Activated naive CD4-positive, alpha-beta T cell treated with anti-CD3 and anti-CD28 coated beads, Interleukin-2, amount 50 U/mL, for 16 hours (primary cell): Measurements from ENCODE around the gene SH3RF3.

ENCODE experiments used
- DNase-seq: peaks from one replicate; pipeline ENCODE4 v3.0.0-alpha.2; 2020

Gene SH3RF3

GRCh38 chr2:109244750-109245382 lies 115.9 kb downstream of the SH3RF3 start:
- DNase-seq, result no peak

DNA sequence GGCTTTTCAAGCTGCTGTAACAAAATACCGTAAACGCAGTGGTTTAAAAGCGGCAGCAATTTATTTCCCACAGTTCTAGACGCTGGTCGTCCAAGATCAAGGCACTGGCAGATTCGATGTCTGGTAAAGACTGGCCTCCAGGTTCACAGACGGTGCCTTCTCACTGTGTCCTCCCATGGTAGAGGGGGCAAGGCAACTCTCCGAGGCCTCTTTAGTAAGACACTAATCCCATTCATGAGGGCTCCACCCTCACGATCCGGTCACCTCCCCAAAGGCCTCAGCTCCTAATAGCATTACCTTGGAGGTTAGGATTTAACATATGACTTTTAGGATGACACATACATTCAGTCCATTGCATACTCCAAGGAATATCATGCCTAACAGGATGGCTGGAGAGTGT lies 117.2 kb downstream of the SH3RF3 start:
- DNase-seq, result no peak

DNA sequence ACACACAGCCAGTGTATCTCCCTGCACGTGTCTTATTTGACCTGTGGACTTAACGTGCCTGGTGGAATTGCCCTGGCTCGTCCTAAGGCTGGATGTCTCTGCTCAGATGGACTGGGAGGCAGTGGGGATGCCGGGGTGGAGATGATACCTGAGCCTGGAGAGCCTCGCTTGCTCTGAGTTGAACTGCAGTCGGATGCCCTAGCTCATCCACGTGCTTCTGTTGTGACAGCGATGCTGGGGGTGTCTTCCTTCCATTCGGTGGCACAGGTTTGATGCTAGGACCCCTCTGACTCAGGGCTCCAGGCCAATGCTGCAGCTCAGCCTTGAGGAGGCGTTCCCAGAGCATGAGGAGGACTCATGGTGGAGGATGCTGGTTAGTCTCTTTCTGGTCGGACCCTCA lies 117.6 kb downstream of the SH3RF3 start:
- no peak for DNase-seq

DNA sequence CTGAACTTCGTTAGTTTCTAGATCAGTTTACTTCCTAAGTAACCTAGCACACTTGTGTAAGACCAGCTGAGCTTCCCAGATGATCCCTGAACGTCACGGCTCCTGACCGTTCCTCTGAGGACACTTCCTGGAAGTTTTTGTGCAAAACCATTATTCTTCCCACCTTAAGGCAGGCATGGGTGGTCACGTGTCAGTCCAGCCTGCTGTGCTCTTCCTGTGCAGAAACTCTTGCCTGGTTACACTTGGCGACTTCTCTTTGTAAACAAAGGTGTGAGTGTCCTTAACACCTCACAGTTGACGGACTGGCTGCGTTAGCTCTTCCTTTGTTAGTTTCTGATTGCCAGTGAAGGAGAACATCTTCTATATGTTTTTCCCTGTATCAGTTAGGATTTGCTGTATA lies 118.3 kb downstream of the SH3RF3 start:
- no peak for DNase-seq

DNA sequence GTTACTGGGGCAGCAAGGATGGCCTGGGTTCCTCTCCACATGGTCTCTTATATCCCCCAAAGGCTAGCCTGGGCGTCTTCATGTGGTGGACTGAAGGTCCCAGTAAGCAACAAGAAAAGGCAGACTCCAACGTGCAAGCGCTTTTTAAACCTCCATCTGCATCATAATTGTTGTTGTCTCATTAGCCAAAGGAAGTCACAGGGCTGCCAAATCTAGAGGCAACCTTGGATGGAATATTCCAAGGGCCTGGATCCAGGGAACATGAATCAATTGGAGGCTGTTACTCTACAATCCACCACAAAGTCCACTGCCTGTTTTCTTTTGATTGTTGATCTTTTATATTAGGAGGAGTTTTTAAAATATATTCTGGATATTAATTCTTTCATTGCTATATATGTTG lies 118.8 kb downstream of the SH3RF3 start:
- no peak for DNase-seq

- DNase-seq, result no peak
Measured at GRCh38 chr2:109248590-109248989, 119.6 kb downstream of the SH3RF3 start.

DNA sequence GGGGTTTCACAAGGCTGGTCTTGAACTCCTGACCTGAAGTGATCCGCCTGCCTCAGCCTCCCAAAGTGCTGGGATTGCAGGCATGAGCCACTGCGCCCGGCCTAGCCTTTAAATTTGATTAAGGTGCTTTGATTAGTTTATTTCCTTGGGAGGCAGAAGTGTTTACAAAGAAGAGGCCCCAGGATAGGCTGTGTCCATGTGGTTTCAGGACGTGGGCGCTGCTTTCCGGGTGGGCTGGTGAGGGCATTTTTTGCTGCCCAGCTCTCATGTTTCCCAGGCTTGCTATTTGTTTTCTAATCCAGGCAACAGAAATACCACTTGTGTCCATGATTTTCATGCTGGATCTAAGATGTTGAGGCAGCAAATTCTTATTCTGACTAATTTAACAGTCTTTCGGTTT lies 124.2 kb downstream of the SH3RF3 start:
- no peak for DNase-seq

DNA sequence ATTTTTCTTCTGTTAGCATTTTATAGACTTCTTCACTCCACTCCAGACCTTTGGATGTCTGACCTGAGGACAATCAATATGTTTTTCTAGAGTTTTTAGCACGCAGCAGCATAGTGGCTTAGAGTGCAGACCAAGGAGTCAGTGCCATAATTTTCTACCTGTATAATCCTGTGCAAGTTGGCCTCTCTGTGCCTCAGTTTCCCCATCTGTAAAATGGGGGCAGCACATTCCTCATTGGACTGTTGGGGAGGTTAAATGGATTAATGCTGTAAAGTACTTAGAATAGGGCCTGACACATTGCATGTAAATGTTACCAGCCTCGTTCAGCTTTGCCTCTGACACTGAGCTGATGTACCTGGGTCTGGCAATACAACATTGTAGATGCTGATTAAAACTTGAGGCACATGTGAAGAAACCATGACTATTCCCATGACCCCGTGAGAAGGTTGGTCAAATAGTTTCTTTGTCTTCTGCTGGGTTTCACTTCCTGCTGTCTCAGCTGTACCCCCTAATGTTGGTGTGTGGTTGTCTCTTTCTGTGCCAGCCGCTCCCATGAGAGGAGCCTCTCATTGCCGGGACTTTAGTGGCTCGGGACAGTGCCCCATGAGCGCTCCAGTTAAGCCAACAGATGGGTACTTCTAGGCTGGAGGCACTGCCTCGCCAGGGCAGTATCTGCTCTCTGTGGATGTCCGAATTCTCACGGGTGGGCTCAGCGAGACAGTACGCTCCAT lies 125.3 kb downstream of the SH3RF3 start:
- no peak for DNase-seq

DNA sequence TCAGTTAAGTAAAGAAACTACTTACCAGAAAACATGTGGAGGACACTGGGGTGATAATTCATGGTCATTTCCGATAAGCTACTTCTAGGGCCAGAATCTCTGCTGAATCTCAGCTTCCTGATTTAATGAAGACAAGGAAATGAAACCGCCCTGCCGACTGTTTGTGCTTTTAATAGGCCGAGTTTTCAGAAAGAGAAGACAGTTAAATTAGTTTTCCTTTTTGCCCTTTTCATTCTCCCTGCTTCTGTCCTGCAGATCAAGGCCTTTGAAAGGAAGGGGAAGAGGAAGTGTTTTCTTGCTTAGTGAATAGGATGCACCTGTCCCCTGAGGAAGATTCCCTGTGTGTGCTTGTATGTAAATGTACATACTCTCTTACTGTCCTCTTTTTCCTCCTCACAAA lies 126.6 kb downstream of the SH3RF3 start:
- DNase-seq, result no peak

DNA sequence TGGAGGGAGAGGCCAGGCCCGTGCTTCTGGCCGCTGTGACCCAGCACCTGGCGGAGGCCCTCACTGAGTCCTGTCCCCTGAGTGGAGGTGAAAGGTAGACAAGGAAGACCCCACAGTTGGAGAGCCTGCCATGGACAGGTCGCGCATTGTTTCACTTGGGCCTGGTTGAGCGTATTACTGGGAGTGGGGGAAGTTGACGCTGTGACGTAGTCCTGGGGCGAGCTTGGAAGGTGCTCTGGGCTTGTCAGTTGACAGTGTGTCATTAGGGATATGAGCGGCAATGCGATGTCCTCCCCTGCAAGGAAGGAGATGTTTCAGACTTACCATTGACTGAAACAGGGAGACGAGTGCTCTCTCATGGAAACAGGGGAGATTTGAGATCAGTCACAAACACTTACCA lies 127.1 kb downstream of the SH3RF3 start:
- DNase-seq, result no peak

GRCh38 chr2:109256921-109257320 lies 127.9 kb downstream of the SH3RF3 start:
- no peak for DNase-seq

GRCh38 chr2:109257653-109258052 lies 128.6 kb downstream of the SH3RF3 start:
- DNase-seq, result no peak

- no peak for DNase-seq
Measured at GRCh38 chr2:109258376-109258775, 129.4 kb downstream of the SH3RF3 start.

- DNase-seq, result no peak
Measured at GRCh38 chr2:109258905-109259540, 130.0 kb downstream of the SH3RF3 start.

GRCh38 chr2:109259671-109260070 lies 130.7 kb downstream of the SH3RF3 start:
- no peak for DNase-seq

- DNase-seq, result no peak
Measured at GRCh38 chr2:109260116-109260855, 131.3 kb downstream of the SH3RF3 start.

DNA sequence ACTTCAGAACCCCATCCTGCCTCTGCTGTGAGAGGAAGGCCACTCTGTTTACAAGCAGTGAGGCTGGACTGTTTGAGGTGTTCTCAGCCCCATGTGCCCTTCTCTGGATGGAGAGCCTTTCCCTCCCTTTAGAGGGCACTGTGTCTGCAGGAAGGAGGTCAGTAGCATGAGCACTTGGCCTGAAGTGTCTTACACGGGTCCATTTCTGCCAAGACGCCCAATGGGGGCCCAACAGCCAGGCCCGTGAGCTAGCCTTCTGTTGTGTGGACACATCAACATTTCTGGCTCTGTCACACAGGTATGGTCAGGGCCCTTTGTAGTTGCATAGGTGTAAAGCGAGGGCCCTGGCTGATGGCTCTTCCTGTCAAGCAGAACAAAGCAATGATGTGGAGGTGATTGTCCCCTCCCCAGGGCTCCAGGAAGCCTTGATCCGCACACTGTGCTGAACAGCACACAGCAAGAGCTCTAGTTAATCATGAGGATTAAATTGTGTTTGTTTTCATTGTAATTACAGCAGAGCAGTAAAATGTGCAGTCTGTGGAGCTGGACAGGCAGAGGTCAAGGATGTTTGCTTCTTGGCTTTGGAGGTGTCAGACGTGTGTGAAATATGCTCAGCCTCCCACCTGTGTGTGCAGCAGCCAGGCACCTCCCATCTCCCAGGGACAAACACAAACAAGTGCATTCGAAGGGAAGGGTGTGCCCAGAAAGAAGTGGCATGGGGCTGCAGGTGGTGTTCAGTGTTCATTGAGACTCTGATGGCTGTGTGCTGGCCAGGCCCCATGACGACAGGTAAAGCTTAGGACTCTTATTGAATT lies 132.1 kb downstream of the SH3RF3 start:
- DNase-seq, result no peak

DNA sequence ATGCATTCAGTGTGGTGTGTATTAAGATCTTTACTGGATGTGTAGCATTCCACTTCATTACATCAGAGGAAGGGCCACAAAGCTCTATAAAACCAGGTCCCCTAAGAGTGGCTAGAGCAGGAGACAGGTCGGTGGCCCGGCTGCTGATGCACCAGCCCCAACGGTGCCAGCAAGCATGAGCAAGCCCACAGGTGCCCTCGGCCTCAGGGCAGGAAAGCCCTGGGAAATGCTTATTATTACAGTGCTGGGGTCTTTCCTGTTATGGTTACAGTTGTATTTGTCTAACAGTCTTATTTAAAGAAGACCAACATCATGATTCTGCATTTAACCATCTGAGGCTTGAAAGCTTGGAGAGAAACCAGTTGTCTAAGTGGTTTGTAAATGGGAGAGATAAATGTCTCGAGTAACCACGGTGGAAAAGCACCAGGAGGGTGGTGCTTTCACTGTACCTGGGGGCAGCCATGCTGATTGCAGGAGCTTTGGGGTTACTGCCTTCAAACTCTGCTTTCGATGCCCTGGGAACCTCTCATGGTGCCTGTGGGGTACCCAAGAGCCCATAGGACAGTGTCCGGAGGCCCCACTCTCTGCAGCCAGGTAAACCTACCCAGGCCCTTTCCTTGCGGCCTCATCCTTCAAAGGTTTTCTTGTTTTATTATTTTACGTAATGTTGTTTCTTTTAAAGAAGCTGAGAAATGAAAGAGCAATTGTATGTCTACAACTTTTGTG lies 133.1 kb downstream of the SH3RF3 start:
- no peak for DNase-seq

GRCh38 chr2:109264595-109265328 lies 135.8 kb downstream of the SH3RF3 start:
- no peak for DNase-seq

DNA sequence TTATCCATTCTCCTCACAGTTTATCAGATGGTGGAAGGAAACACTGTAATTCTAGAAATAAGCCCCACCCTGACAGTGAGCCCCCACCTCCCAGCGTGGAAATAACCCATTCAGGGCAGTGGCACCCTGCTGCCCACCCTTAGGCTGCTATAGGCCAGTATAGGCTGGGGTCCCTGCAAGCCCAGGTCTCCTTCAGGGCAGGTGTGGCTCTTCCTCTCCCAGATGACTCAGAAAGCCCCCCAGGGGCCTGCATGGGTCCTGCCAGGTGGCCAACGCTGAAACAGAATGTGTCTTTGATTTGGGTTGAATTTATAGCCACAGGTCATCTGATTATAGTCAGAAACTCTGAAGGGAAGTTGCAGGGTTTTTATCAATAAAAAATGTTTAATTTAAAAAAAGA lies 136.4 kb downstream of the SH3RF3 start:
- DNase-seq, result no peak

DNA sequence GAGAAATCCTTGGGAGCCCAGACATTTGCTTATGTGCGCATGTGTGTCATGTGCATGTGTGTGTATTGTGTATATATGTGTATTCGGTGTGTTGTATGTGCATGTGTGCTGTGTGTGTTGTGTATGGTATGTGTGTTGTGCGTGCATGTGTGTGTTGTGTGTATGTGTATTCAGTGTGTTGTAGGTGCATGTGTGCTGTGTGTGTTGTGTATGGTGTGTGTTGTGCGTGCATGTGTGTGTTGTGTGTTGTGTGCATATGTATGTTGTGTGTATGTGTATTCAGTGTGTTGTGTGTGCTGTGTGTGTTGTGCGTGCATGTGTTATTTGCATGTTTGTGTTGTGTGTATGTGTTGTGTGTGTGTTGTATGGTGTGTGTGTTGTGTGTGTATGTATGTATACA lies 136.9 kb downstream of the SH3RF3 start:
- no peak for DNase-seq
